H1 (cell line): ENCODE data around the gene ADGRG1. TPM values are rescaled to one million over a fixed set of nuclear protein-coding genes. Genes with fewer than 3 reads are reported as not detected.

Experiments
- CBX8 ChIP-seq: fragments of 300-800, 300-1000 bp; sonication (generic); IDR thresholded peaks from 2 replicates; pipeline ENCODE4 v1.7.1; 2016; ENCODE audit warnings: low read depth, low read length, borderline replicate concordance
- CEBPB ChIP-seq: IDR thresholded peaks from 2 replicates; pipeline ENCODE4 v1.6.1; 2012; ENCODE audit warnings: low read depth, low read length
- EGR1 ChIP-seq: IDR thresholded peaks from 2 replicates; pipeline ENCODE4 v1.6.1; 2011; ENCODE audit warnings: low read depth, low read length, borderline replicate concordance
- GABPA ChIP-seq: IDR thresholded peaks from 2 replicates; pipeline ENCODE4 v1.6.1; 2011; ENCODE audit warnings: mild to moderate bottlenecking, low read length, moderate library complexity, borderline replicate concordance; ENCODE audit not compliant: insufficient read depth
- GTF2F1 ChIP-seq: IDR thresholded peaks from 2 replicates; pipeline ENCODE4 v1.6.1; 2012; ENCODE audit warnings: low read depth, low read length, improper control_type of control experiment, borderline replicate concordance
- JUND ChIP-seq: IDR thresholded peaks from 2 replicates; pipeline ENCODE4 v1.6.1; 2011; ENCODE audit warnings: mild to moderate bottlenecking, improper control_type of control experiment, low read length
- RNF2 ChIP-seq: fragments of 200-900, 300-1000 bp; sonication (generic); IDR thresholded peaks from 2 replicates; pipeline ENCODE4 v1.7.1; 2016; ENCODE audit warnings: borderline replicate concordance, low read depth, mild to moderate bottlenecking, antibody characterized with exemption, low read length; ENCODE audit not compliant: poor library complexity, severe bottlenecking; ENCODE audit errors: missing control alignments
- RXRA ChIP-seq: IDR thresholded peaks from 2 replicates; pipeline ENCODE4 v1.6.1; 2011; ENCODE audit warnings: low read depth, mild to moderate bottlenecking, low read length, moderate library complexity; ENCODE audit not compliant: insufficient read depth
- polyA plus RNA-seq, 7 experiments: library from polyadenylated mRNA; depleted of rRNA in 3 of 7; stranded (reverse) in 5 of 7; unstranded in 2 of 7; fragments of >200 nt in 5 of 7; fragments of 200-250 nt in 2 of 7; gene quantifications; 1 replicate in 5 of 7; 2 replicates in 1 of 7; 4 replicates in 1 of 7; pipeline versions ENCODE4 v1.2.1 to v1.2.3, GENCODE V29; 2011 to 2013; ENCODE audit warnings: missing spikeins in 2 of 7, mixed read lengths in 2 of 7
- total RNA-seq: library from RNA; stranded (reverse); fragmentation: NEBNext Ultra II Directional; extraction: Animal tissue kit (Norgen Biotek cat#: 25700); gene quantifications from 2 replicates; pipeline ENCODE4 v1.2.1, GENCODE V29; 2021
- TF ChIP-seq, protein P1 (sequence below), 3 experiments: IDR thresholded peaks; 1 replicate in 2 of 3; 2 replicates in 1 of 3; pipeline versions ENCODE4 v1.5.1 to v1.6.1; 2011; ENCODE audit warnings: low read length in 3 of 3, mild to moderate bottlenecking in 3 of 3, inconsistent platforms in 2 of 3, low read depth in 1 of 3, moderate library complexity in 1 of 3; ENCODE audit not compliant: insufficient read depth in 1 of 3; ENCODE audit errors: control extremely low read depth in 1 of 3

ADGRG1 gene
- total and polyA plus RNA-seq, 2 of the 8 experiments (the other 6 are each of a cell fraction or from before 2014, with no cell fraction given): 1.3 to 2.6 TPM

DNA sequence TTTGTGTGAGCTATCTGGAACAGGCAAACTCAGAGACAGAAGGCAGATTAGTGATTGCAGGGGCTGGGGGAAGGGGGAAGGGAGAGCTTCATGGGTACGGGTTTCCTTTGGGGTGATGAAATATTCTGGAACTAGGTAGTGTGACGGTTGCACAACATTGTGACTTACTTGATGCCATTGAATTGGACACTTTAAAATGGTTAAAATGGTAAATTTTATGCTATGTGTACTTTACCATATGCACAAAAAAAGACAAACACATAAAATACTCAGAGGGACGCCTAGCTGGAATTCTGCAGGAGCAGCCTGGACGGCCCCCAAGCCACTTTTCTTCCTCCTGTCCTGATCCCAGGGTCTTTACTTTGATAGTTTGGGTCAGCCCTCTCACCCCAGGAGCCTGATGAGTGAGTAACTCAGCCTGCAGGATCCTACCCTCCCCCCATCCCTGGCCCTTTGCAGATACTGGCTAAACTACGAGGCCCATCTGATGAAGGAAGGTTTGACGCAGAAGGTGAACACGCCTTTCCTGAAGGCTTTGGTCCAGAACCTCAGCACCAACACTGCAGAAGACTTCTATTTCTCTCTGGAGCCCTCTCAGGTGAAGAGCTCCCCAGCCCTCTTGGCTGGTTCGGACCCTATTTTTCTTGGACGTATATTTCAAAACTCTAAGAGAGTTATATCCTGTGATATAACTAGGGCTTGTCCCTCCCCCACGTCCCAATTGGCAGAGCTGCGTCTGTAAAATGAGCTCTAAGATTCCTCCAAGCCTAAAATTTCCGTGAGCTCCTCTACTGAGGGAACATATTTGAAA lies 47.5 kb downstream of the ADGRG1 start (continued):
- TF ChIP-seq CBX8 (no peak), EGR1 (no peak), RNF2 (no peak), GABPA (no peak), CEBPB (peak; percentile 34; the same call in 1 of the 2 replicates), RXRA (no peak), JUND (0 out of 2 replicates have a peak, but pooled peaks have one; percentile 17), GTF2F1 (no peak)
- TF ChIP-seq, protein P1, sequence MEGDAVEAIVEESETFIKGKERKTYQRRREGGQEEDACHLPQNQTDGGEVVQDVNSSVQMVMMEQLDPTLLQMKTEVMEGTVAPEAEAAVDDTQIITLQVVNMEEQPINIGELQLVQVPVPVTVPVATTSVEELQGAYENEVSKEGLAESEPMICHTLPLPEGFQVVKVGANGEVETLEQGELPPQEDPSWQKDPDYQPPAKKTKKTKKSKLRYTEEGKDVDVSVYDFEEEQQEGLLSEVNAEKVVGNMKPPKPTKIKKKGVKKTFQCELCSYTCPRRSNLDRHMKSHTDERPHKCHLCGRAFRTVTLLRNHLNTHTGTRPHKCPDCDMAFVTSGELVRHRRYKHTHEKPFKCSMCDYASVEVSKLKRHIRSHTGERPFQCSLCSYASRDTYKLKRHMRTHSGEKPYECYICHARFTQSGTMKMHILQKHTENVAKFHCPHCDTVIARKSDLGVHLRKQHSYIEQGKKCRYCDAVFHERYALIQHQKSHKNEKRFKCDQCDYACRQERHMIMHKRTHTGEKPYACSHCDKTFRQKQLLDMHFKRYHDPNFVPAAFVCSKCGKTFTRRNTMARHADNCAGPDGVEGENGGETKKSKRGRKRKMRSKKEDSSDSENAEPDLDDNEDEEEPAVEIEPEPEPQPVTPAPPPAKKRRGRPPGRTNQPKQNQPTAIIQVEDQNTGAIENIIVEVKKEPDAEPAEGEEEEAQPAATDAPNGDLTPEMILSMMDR (IDR thresholded peaks at IDR 0.05; ENCODE audit: control extremely low read depth in 1 of 3, insufficient read depth in 1 of 3, low read depth in 1 of 3, low read length in 3 of 3): no peak
